GM10266 (cell line): ENCODE measurements around the gene KCMF1.

ENCODE experiments used
- DNase-seq: peaks from one replicate; pipeline ENCODE4 v3.0.0; 2012; ENCODE audit errors: extremely low spot score
- TF ChIP-seq, protein P1 (sequence below): IDR thresholded peaks from 2 replicates; pipeline ENCODE4 v1.5.1; 2012; ENCODE audit warnings: mild to moderate bottlenecking, low read depth; ENCODE audit not compliant: control insufficient read depth, insufficient read depth; ENCODE audit errors: missing control alignments

Gene KCMF1

GRCh38 chr2:84991404-84992160, 20.6 kb downstream of the KCMF1 start:
- TF ChIP-seq, protein P1, sequence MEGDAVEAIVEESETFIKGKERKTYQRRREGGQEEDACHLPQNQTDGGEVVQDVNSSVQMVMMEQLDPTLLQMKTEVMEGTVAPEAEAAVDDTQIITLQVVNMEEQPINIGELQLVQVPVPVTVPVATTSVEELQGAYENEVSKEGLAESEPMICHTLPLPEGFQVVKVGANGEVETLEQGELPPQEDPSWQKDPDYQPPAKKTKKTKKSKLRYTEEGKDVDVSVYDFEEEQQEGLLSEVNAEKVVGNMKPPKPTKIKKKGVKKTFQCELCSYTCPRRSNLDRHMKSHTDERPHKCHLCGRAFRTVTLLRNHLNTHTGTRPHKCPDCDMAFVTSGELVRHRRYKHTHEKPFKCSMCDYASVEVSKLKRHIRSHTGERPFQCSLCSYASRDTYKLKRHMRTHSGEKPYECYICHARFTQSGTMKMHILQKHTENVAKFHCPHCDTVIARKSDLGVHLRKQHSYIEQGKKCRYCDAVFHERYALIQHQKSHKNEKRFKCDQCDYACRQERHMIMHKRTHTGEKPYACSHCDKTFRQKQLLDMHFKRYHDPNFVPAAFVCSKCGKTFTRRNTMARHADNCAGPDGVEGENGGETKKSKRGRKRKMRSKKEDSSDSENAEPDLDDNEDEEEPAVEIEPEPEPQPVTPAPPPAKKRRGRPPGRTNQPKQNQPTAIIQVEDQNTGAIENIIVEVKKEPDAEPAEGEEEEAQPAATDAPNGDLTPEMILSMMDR = no peak
- no peak for DNase-seq

DNA sequence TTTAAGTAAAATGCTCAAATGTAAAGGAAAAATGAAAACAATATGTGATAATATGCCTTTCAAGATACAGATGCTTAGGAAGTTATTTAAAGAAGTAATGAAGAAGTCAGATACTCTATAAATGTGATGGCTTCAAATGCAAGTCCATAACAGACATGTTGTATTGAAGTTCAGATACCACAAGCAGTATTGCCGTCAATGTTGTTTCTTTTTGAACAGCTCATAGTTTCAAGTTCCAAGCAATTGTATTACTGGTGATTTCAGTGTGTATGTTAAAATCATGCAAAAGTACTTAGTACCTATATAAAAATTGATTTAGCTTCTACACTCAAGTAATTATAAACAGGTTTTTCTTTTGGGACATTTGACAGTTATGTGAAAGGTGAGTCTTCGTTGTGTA, 24.9 kb downstream of the KCMF1 start:
- no peak for DNase-seq
- TF ChIP-seq, protein P1 = no peak

DNA sequence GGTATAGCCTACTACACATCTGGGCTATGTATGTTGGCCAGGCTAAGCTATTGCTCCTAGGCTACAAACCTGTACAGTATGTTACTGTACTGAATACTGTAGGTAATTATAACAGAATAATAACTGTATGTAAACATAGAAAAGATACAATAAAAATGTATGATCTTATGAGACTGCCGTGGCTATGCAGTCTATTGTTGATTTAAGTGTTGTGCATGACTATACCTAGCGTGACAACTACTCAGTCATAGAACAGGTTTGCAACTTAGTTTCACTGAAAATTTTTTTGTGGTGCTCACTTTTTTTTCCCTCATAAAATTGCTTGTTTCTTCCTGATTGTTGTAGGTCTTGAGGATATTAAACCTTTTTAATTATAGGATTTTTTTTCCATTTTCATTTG, 25.9 kb downstream of the KCMF1 start:
- TF ChIP-seq, protein P1 = no peak
- DNase-seq = no peak

DNA sequence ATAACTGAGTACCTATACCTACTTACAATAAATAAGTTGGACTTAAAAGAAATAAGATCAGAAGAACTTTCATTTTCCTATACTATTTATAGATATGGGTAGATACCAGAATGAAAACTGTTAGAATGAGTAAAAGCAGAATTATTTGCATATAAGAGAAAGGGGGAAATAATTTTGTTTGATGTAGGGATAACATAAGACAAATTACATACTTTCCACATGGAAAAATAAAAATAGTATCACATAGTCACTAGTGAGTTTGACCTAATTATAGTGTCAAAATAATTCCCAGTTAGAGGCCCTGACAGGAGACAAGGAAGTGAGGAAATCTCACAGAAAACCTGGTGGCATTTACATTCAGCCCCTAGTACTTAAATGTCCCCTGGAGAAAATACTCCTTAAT, 28.6 kb downstream of the KCMF1 start:
- DNase-seq = no peak
- TF ChIP-seq, protein P1 = no peak

DNA sequence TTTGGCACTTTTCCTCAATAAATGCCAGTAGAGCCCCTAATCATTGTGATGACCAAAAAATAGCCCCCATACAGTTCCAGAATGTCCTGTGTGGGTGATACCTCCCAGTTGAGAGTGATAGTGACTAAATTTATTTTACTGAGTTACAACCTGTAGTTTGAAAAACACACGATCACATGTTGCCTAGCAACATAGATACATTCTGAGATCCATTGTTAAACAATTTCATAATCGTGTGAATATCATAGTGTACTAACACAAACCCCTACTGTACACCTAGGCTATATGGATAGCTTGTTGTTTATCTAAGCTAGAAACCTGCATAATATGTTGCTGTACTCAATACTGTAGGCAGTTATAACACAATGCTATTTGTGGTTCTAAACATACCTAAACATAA, 30.6 kb downstream of the KCMF1 start:
- TF ChIP-seq, protein P1 = no peak
- DNase-seq = no peak

DNA sequence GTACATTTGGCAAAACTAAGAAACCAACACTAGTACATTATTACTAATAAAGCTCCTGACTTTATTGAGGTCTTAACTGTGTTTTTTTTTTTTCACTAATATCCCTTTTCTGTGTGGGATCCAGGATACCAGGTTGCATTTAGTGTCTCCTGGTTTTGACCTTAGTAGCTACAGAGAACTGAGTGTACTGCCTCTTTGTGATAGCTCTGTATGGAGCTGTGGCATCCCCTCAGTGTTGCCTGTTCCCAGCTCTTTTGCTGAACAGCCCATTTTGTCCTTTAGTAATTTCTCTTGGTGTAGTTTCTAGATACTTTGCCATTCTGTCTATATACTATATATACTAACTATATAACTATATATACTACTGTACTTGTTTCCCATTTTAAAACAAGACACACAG, 31.6 kb downstream of the KCMF1 start:
- no peak for DNase-seq
- TF ChIP-seq, protein P1 = no peak

DNA sequence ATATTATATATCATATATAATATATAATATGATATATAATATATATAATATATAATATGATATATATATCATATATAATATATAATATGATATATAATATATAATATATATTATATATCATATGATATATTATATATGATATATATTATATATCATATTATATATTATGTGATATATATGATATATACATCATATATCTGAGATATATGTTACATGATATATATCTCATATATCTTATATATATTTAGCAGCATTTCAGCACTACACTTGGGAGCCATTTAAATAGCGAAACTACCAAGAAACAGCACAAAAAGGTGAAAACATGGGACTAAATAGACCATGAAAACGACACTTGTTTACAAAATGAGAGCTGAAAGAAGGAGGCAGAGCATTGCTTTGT, 37.3 kb downstream of the KCMF1 start:
- TF ChIP-seq, protein P1 = no peak
- DNase-seq = no peak
